HCT116 (cell line): ENCODE data around the gene CLTA. TPM values are rescaled to one million over a fixed set of nuclear protein-coding genes. Genes with fewer than 3 reads are reported as not detected.

ENCODE experiments used
- ATAC-seq: fragments of 200-7000 bp; cut with Tn5 transposase; 2 replicates; pipeline ENCODE4 v1.9.1; 2020; ENCODE audit warnings: mild to moderate bottlenecking, moderate library complexity
- BruUV-seq: library from RNA; stranded (reverse); fragments of 400-500 nt; replicated peaks from 2 replicates; lab custom pipeline; 2021; lab: Mats Ljungman, UMichigan
- CTCF ChIA-PET: fragments of 300-600 bp; sonication (Branson Sonifier 250); formaldehyde crosslinking; loops from one replicate; lab custom pipeline; 2021; ENCODE audit warnings: antibody characterized with exemption; lab: Charles Lee
- POLR2A ChIA-PET: fragments of 300-600, 350-600 bp; sonication (Branson Sonifier 250); formaldehyde crosslinking; loops from one replicate; lab custom pipeline; 2021; ENCODE audit warnings: antibody characterized with exemption; lab: Charles Lee
- RAD21 ChIA-PET, 2 experiments: fragments of 300-600 bp; sonication (Branson Sonifier 250); formaldehyde crosslinking; loops; one replicate each; lab custom pipeline; 2023; ENCODE audit warnings: low total read pairs in 2 of 2; ENCODE audit not compliant: uncharacterized antibody in 2 of 2, unreplicated experiment in 2 of 2, low non-redundant PET in 1 of 2; lab: Charles Lee
- DNase-seq: peaks from one replicate; pipeline ENCODE4 v3.0.0-alpha.2; 2010; ENCODE audit warnings: low read depth, low spot score
- H2AFZ ChIP-seq: fragments of 200-600 bp; shearing (Covaris generic), sonication (generic); 2 replicates; pipeline ENCODE4 v1.6.1; 2017; ENCODE audit warnings: low read depth, mixed run types, mixed read lengths, antibody characterized with exemption, low read length; ENCODE audit not compliant: poor library complexity, severe bottlenecking
- H3K27ac ChIP-seq: 2 replicates; pipeline ENCODE4 v1.5.1; 2012; ENCODE audit warnings: low read depth, low read length
- H3K27me3 ChIP-seq: fragments of 200-600 bp; sonication (generic); 2 replicates; pipeline ENCODE4 v1.6.1; 2016; ENCODE audit warnings: mixed run types, low read length, mixed read lengths; ENCODE audit not compliant: insufficient read depth
- H3K36me3 ChIP-seq, 2 experiments: fragments of 200-500 bp in 1 of 2; fragments of 200-600 bp in 1 of 2; sonication (Bioruptor generic) in 1 of 2; sonication (generic) in 1 of 2; 2 replicates each; pipeline versions ENCODE4 v1.5.1 to v1.6.1; 2014 to 2016; ENCODE audit warnings: low read length in 2 of 2, inconsistent platforms in 1 of 2, mixed read lengths in 1 of 2, mixed run types in 1 of 2; ENCODE audit not compliant: insufficient read depth in 2 of 2, control insufficient read depth in 1 of 2
- H3K4me1 ChIP-seq, 2 experiments: fragments of 200-600 bp in 1 of 2; sonication (generic) in 1 of 2; 2 replicates each; pipeline versions ENCODE4 v1.5.1 to v1.6.1; 2012 to 2017; ENCODE audit warnings: low read length in 2 of 2, inconsistent platforms in 1 of 2, mild to moderate bottlenecking in 1 of 2, mixed read lengths in 1 of 2, mixed run types in 1 of 2, moderate library complexity in 1 of 2; ENCODE audit not compliant: insufficient read depth in 2 of 2, control insufficient read depth in 1 of 2
- H3K4me2 ChIP-seq: fragments of 200-600 bp; sonication (generic); 2 replicates; pipeline ENCODE4 v1.6.1; 2017; ENCODE audit warnings: mixed run types, low read length, mixed read lengths
- H3K4me3 ChIP-seq, 2 experiments: fragments of 200-600 bp in 1 of 2; sonication (generic) in 1 of 2; replicated peaks in 1 of 2; 2 replicates each; pipeline ENCODE4 v1.5.1; 2011 to 2016; ENCODE audit warnings: low read length in 2 of 2, control low read depth in 1 of 2, low read depth in 1 of 2, mild to moderate bottlenecking in 1 of 2, mixed read lengths in 1 of 2, mixed run types in 1 of 2
- H3K79me2 ChIP-seq: fragments of 200-600 bp; sonication (generic); 2 replicates; pipeline ENCODE4 v1.6.1; 2017; ENCODE audit warnings: mild to moderate bottlenecking, mixed run types, low read length, moderate library complexity, mixed read lengths; ENCODE audit not compliant: insufficient read depth
- H3K9ac ChIP-seq: fragments of 200-600 bp; sonication (generic); 2 replicates; pipeline ENCODE4 v1.6.1; 2016; ENCODE audit warnings: low read length, mixed read lengths
- H3K9me2 ChIP-seq: fragments of 200-600 bp; sonication (generic), shearing (Covaris generic); 2 replicates; pipeline ENCODE4 v1.6.1; 2017; ENCODE audit warnings: mixed run types, mild to moderate bottlenecking, moderate library complexity; ENCODE audit not compliant: insufficient read depth
- H3K9me3 ChIP-seq, 2 experiments: fragments of 200-500 bp in 1 of 2; fragments of 200-600 bp in 1 of 2; sonication (Bioruptor generic) in 1 of 2; sonication (generic) in 1 of 2; 2 replicates each; pipeline ENCODE4 v1.6.1; 2014 to 2017; ENCODE audit warnings: low read length in 2 of 2, mixed read lengths in 2 of 2, inconsistent platforms in 1 of 2, low read depth in 1 of 2, mild to moderate bottlenecking in 1 of 2, mixed run types in 1 of 2, moderate library complexity in 1 of 2; ENCODE audit not compliant: control insufficient read depth in 1 of 2, insufficient read depth in 1 of 2
- H4K20me1 ChIP-seq: fragments of 200-600 bp; sonication (generic), shearing (Covaris generic); 2 replicates; pipeline ENCODE4 v1.6.1; 2017; ENCODE audit warnings: mixed run types, mild to moderate bottlenecking, moderate library complexity; ENCODE audit not compliant: insufficient read depth
- CBX3 ChIP-seq: IDR thresholded peaks from 2 replicates; pipeline ENCODE4 v1.6.1; 2012; ENCODE audit warnings: low read depth
- CEBPB ChIP-seq: IDR thresholded peaks from 2 replicates; pipeline ENCODE4 v1.6.1; 2012; ENCODE audit warnings: low read depth
- EGR1 ChIP-seq: IDR thresholded peaks from 2 replicates; pipeline ENCODE4 v1.6.1; 2012; ENCODE audit warnings: low read depth
- EZH2 ChIP-seq: fragments of 200-600 bp; sonication (generic); IDR thresholded peaks from 2 replicates; pipeline ENCODE4 v1.6.1; 2017; ENCODE audit warnings: antibody characterized with exemption, mixed run types
- EZH2phosphoT487 ChIP-seq: fragments of 200-600 bp; IDR thresholded peaks from 2 replicates; pipeline ENCODE4 v1.6.1; 2018; ENCODE audit warnings: antibody characterized with exemption, borderline replicate concordance
- FOSL1 ChIP-seq: IDR thresholded peaks from 2 replicates; pipeline ENCODE4 v1.6.1; 2012; ENCODE audit warnings: low read depth
- POLR2A ChIP-seq: IDR thresholded peaks from 2 replicates; pipeline ENCODE4 v1.7.0; 2011; ENCODE audit warnings: borderline replicate concordance; ENCODE audit not compliant: insufficient read depth, insufficient read length; ENCODE audit errors: extremely low read depth
- POLR2AphosphoS5 ChIP-seq: IDR thresholded peaks from 2 replicates; pipeline ENCODE4 v1.6.1; 2011; ENCODE audit warnings: mild to moderate bottlenecking, low read depth, low read length, moderate library complexity
- RAD21 ChIP-seq: IDR thresholded peaks from 2 replicates; pipeline ENCODE4 v1.6.1; 2012; ENCODE audit warnings: low read depth, mild to moderate bottlenecking
- SIN3A ChIP-seq: IDR thresholded peaks from 2 replicates; pipeline ENCODE4 v1.6.1; 2012; ENCODE audit warnings: low read depth
- SP1 ChIP-seq: IDR thresholded peaks from 2 replicates; pipeline ENCODE4 v1.6.1; 2012; ENCODE audit warnings: low read depth
- SRF ChIP-seq: IDR thresholded peaks from 2 replicates; pipeline ENCODE4 v1.6.1; 2012; ENCODE audit warnings: low read depth
- TCF7L2 ChIP-seq: IDR thresholded peaks from 2 replicates; pipeline ENCODE4 v1.7.0; 2011; ENCODE audit warnings: borderline replicate concordance, inconsistent platforms; ENCODE audit not compliant: insufficient read depth, insufficient read length; ENCODE audit errors: extremely low read depth
- ZFX ChIP-seq: fragments of 450-650 bp; IDR thresholded peaks from 2 replicates; pipeline ENCODE4 v1.6.1; 2017
- intact Hi-C: fragments of 100-400 bp; cut with micrococcal nuclease; formaldehyde crosslinking; loops from 2 replicates; pipeline ENCODE4 v1.10.0; 2022
- total RNA-seq: library from RNA; stranded (reverse); gene quantifications from one replicate; pipeline ENCODE4 v1.2.1, GENCODE V29; 2021; ENCODE audit not compliant: unreplicated experiment
- TF ChIP-seq, protein P1 (sequence below): IDR thresholded peaks from 2 replicates; pipeline ENCODE4 v1.6.1; 2012; ENCODE audit warnings: low read depth
- TF ChIP-seq, protein P2 (sequence below): IDR thresholded peaks from 2 replicates; pipeline ENCODE4 v1.6.1; 2012
- TF ChIP-seq, protein P3 (sequence below): IDR thresholded peaks from 2 replicates; pipeline ENCODE4 v1.6.1; 2012

Gene CLTA
- total RNA-seq, 1 experiment from 2014 or later: 152 TPM

DNA sequence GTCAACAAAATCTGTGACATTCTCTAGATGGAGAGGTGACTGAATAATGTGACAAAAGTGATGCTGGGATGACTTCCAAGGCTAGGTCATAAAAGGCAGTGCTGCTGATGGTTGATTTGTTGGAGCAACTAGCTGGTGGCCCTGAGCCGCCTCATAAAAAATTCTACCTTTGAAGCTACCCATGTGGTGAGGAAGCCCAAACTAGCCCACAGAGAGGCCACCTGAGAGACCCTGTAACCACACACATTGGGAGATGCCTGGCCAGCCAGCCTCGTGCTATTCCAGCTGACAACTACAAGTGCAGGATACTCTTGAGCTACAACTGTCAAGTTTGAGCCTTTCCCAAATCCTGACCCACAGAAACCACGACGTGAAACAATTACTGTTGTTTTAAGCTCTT lies 22.7 kb downstream of the CLTA start:
- CTCF ChIA-PET: interaction anchor here (1.1 kb wide), 1 partner anchor 23 kb away, joined by 3 read pairs; the partner anchor contains the start of gene CLTA
- intact Hi-C loops: no loop called here

DNA sequence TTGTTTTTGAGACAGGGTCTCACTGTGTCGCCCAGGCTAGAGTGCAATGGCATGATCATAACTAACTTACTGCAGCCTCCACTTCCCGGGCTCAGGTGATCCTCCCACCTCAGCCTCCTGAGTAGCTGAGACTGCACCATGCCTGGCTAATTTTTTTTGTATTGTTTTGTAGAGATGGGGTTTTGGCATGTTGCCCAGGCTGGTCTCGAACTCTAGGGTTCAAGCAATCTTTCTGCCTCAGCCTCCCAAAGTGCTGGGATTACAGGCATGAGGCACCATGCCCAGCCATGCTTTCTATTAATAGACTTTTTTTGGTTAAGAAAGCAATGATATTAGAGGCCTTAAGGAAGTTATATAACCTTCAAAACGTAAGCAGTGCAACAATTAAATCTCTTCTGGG lies 23.3 kb downstream of the CLTA start:
- H3K4me2 ChIP-seq: no peak overlapping the region
- POLR2A ChIA-PET: no interaction called here
- ATAC-seq (no peak), DNase-seq (no peak)
- H4K20me1 ChIP-seq: 0 out of 2 replicates have a peak, but pooled peaks cover 3% of the 10 kb centered on the region
- intact Hi-C loops: no loop called here
- H3K9ac ChIP-seq: no peak overlapping the region
- no peaks in the 10 kb centered on the region for H3K9me2 ChIP-seq
- no peaks in the 10 kb centered on the region for H3K27me3 ChIP-seq
- peaks cover 42% of the 10 kb centered on the region for H3K79me2 ChIP-seq
- peaks cover 31 to 33% of the 10 kb centered on the region in 2 experiments for H3K36me3 ChIP-seq
- no peaks in the 10 kb centered on the region for H3K4me1 ChIP-seq
- RAD21 ChIA-PET: no interaction called here
- no peak overlapping the region for H2AFZ ChIP-seq
- H3K27ac ChIP-seq: no peak overlapping the region
- no TSS peak for BruUV-seq
- H3K9me3 ChIP-seq: no peaks in the 10 kb centered on the region
- H3K4me3 ChIP-seq: no peak overlapping the region
- CTCF ChIA-PET: no interaction called here
- TF ChIP-seq, protein P1, sequence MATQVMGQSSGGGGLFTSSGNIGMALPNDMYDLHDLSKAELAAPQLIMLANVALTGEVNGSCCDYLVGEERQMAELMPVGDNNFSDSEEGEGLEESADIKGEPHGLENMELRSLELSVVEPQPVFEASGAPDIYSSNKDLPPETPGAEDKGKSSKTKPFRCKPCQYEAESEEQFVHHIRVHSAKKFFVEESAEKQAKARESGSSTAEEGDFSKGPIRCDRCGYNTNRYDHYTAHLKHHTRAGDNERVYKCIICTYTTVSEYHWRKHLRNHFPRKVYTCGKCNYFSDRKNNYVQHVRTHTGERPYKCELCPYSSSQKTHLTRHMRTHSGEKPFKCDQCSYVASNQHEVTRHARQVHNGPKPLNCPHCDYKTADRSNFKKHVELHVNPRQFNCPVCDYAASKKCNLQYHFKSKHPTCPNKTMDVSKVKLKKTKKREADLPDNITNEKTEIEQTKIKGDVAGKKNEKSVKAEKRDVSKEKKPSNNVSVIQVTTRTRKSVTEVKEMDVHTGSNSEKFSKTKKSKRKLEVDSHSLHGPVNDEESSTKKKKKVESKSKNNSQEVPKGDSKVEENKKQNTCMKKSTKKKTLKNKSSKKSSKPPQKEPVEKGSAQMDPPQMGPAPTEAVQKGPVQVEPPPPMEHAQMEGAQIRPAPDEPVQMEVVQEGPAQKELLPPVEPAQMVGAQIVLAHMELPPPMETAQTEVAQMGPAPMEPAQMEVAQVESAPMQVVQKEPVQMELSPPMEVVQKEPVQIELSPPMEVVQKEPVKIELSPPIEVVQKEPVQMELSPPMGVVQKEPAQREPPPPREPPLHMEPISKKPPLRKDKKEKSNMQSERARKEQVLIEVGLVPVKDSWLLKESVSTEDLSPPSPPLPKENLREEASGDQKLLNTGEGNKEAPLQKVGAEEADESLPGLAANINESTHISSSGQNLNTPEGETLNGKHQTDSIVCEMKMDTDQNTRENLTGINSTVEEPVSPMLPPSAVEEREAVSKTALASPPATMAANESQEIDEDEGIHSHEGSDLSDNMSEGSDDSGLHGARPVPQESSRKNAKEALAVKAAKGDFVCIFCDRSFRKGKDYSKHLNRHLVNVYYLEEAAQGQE: no peak
- TF ChIP-seq, protein P2, sequence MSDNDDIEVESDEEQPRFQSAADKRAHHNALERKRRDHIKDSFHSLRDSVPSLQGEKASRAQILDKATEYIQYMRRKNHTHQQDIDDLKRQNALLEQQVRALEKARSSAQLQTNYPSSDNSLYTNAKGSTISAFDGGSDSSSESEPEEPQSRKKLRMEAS: no peak
- no peak for TF ChIP-seq SRF
- TF ChIP-seq RAD21: no peak
- no peak for TF ChIP-seq SP1
- TF ChIP-seq POLR2A: no peak
- no peak for TF ChIP-seq ZFX
- no peak for TF ChIP-seq EZH2
- no peak for TF ChIP-seq POLR2AphosphoS5
- no peak for TF ChIP-seq SIN3A
- no peak for TF ChIP-seq EGR1
- no peak for TF ChIP-seq EZH2phosphoT487
- TF ChIP-seq FOSL1: no peak
- no peak for TF ChIP-seq CBX3
- TF ChIP-seq TCF7L2: no peak

More for the DNA sequence above, 22.7 kb downstream of the CLTA start:
- Histone ChIP-seq H3K4me2 (no peak overlapping the region), H3K9ac (no peak overlapping the region), H2AFZ (no peak overlapping the region), H3K9me2 (no peaks in the 10 kb centered on the region), H3K9me3 (no peaks in the 10 kb centered on the region), H3K27ac (no peak overlapping the region), H3K4me1 (no peaks in the 10 kb centered on the region), H3K36me3 (peaks cover 32 to 36% of the 10 kb centered on the region in 2 experiments), H4K20me1 (0 out of 2 replicates have a peak, but pooled peaks cover 3% of the 10 kb centered on the region), H3K79me2 (peaks cover 48% of the 10 kb centered on the region), H3K4me3 (no peak overlapping the region), H3K27me3 (no peaks in the 10 kb centered on the region)
- ChIA-PET RAD21 (no interaction called here), POLR2A (no interaction called here)
- ATAC-seq: no peak
- DNase-seq: no peak
- TF ChIP-seq CEBPB (no peak), FOSL1 (no peak), EGR1 (no peak), POLR2AphosphoS5 (no peak), POLR2A (no peak), RAD21 (no peak), EZH2phosphoT487 (no peak), SIN3A (no peak)
- TF ChIP-seq, protein P3, sequence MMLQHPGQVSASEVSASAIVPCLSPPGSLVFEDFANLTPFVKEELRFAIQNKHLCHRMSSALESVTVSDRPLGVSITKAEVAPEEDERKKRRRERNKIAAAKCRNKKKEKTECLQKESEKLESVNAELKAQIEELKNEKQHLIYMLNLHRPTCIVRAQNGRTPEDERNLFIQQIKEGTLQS: no peak
- BruUV-seq: no TSS peak
